Activated T-cell treated with anti-CD3 and anti-CD28 coated beads, Interleukin-2, amount 50 U/mL, for 72 hours (primary cell): ENCODE results near the gene HDAC6. TPM values are rescaled to one million over a fixed set of nuclear protein-coding genes. Genes with fewer than 3 reads are reported as not detected.

Experiments used
- ATAC-seq, 2 donors: fragments of 150-1000 bp; cut with Tn5 transposase; replicated peaks in 1 of 2; 2 replicates each; pipeline ENCODE4 v1.10.0; 2021; ENCODE audit warnings: moderate library complexity in 2 of 2, mild to moderate bottlenecking in 1 of 2
- DNase-seq, 2 donors: peaks; one replicate each; pipeline ENCODE4 v3.0.0; 2021 to 2022; ENCODE audit warnings: mixed read lengths in 1 of 2
- H3K27ac Mint-ChIP-seq: one replicate; pipeline ENCODE4 v1.8.0; 2022; ENCODE audit warnings: mild to moderate bottlenecking, moderate library complexity, mixed read lengths
- H3K27me3 Mint-ChIP-seq: one replicate; pipeline ENCODE4 v1.8.0; 2022; ENCODE audit warnings: low read depth, mixed read lengths
- H3K36me3 Mint-ChIP-seq, 2 donors: one replicate each; pipeline ENCODE4 v1.8.0; 2022; ENCODE audit warnings: mixed read lengths in 2 of 2, mild to moderate bottlenecking in 1 of 2; ENCODE audit not compliant: insufficient read depth in 2 of 2
- H3K4me1 Mint-ChIP-seq: one replicate; pipeline ENCODE4 v1.8.0; 2022; ENCODE audit warnings: low read depth, mixed read lengths
- H3K4me3 Mint-ChIP-seq, 2 donors: one replicate each; pipeline ENCODE4 v1.8.0; 2022; ENCODE audit warnings: mild to moderate bottlenecking in 2 of 2, mixed read lengths in 2 of 2, moderate library complexity in 2 of 2
- H3K9me3 Mint-ChIP-seq, 2 donors: one replicate each; pipeline ENCODE4 v1.8.0; 2022; ENCODE audit warnings: mixed read lengths in 2 of 2
- total RNA-seq, 2 donors: library from RNA; stranded (reverse); gene quantifications; one replicate each; pipeline ENCODE4 v1.2.3, GENCODE V29; 2022

HDAC6 gene
- total RNA-seq, 2 donors from 2014 or later = 109 to 143 TPM

GRCh38 chrX:48794340-48794910 lies 7.4 kb upstream of the HDAC6 start:
- no peaks in the 10 kb centered on the region for H3K36me3 Mint-ChIP-seq
- H3K9me3 Mint-ChIP-seq = no peaks in the 10 kb centered on the region
- peaks cover 15% of the 10 kb centered on the region for H3K27me3 Mint-ChIP-seq
- H3K27ac Mint-ChIP-seq = no peak overlapping the region
- DNase-seq (no peak), ATAC-seq (no peak)
- no peak overlapping the region for H3K4me3 Mint-ChIP-seq
- H3K4me1 Mint-ChIP-seq = peaks cover 5% of the 10 kb centered on the region

GRCh38 chrX:48794911-48795515 lies 6.9 kb upstream of the HDAC6 start:
- no peak for ATAC-seq
- Mint-ChIP-seq H3K36me3 (no peaks in the 10 kb centered on the region), H3K27me3 (peaks cover 10% of the 10 kb centered on the region), H3K4me1 (peaks cover 2% of the 10 kb centered on the region), H3K27ac (no peak overlapping the region), H3K9me3 (no peaks in the 10 kb centered on the region), H3K4me3 (no peak overlapping the region)
- DNase-seq = no peak

DNA sequence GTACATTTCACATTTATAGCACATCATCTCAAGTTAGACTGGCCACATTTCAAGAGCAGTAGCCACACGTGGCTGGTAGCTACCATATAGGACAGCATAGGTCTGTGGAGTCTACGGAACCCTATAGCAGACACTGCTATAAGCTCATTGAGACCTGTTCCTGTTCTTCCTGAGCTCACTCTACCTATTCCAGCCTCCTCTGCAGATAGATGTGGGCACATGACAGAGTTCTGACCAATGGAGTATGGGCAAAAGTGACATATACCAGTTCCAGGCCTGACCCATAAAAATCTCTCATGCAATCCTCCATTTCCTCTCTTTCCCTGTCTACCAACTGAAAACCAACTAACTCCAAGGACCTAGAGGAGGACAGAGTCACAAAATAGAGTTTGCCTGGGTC lies 3.5 kb upstream of the HDAC6 start:
- Mint-ChIP-seq H3K36me3 (peaks cover 4 to 5% of the 10 kb centered on the region in 2 donors), H3K4me3 (no peak overlapping the region), H3K4me1 (peaks cover 17% of the 10 kb centered on the region), H3K27me3 (peaks cover 6% of the 10 kb centered on the region), H3K27ac (no peak overlapping the region), H3K9me3 (no peaks in the 10 kb centered on the region)
- ATAC-seq (no peak), DNase-seq (no peak)

- peak overlapping the region; percentile 96 to 97 for H3K4me3 Mint-ChIP-seq
- DNase-seq = no peak
- peaks cover 18% of the 10 kb centered on the region for H3K27me3 Mint-ChIP-seq
- peaks cover 19% of the 10 kb centered on the region for H3K4me1 Mint-ChIP-seq
- peak overlapping the region; percentile 98 for H3K27ac Mint-ChIP-seq
- H3K9me3 Mint-ChIP-seq = no peaks in the 10 kb centered on the region
- ATAC-seq = no peak
- peaks cover 9% of the 10 kb centered on the region in 2 donors for H3K36me3 Mint-ChIP-seq
These were observed 1.1 kb upstream of the HDAC6 start for GRCh38 chrX:48800574-48801279.

DNA sequence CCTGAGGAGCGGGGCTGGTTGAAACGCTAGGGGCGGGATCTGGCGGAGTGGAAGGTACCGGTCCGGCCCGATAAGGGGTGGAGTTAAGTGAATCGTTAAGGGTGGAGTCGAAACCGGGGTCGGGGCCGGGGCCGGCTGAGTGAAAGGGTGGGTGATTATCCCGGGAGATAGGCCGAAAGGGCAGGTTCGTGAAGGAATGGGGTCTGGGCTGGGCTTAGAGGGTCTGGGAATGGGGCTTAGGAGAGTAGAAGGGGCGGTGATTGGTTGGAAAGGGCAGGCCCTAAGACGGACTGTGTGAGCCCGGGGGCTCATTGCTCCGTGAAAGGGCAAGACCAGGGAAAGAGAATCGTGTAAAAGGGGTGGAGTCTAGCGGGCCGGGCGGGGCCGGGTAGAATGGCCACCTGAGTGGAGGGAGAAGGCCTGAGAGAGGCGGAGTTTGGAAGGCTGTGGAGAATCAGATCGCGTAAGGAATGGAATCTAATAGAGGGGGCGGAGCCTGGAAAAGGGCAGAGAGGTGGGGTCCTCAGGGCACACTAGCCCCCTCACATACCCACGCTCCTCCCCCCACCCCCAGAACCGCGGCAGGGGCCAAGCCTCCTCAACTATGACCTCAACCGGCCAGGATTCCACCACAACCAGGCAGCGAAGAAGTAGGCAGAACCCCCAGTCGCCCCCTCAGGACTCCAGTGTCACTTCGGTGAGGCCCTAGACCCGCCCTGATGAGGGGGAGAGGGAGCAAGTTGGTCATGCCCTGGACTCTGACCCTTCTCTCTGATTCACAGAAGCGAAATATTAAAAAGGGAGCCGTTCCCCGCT lies 430 bp downstream of the HDAC6 start:
- DNase-seq (peak; percentile 80), ATAC-seq (peak; percentile 50 to 59)
- Mint-ChIP-seq H3K27ac (peak overlapping the region; percentile 96), H3K4me3 (peak overlapping the region; percentile 96 to 97), H3K9me3 (no peaks in the 10 kb centered on the region), H3K36me3 (peaks cover 9% of the 10 kb centered on the region in 2 donors), H3K4me1 (peaks cover 33% of the 10 kb centered on the region), H3K27me3 (peaks cover 17% of the 10 kb centered on the region)

DNA sequence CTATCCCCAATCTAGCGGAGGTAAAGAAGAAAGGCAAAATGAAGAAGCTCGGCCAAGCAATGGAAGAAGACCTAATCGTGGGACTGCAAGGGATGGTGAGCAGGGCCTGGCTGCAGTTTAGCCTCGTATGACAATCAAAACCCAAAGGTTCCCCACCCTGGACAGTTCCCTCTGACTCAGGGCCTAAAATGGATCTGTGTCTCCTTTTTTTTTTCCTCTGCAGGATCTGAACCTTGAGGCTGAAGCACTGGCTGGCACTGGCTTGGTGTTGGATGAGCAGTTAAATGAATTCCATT lies 986 bp downstream of the HDAC6 start:
- H3K4me1 Mint-ChIP-seq = peaks cover 33% of the 10 kb centered on the region
- H3K4me3 Mint-ChIP-seq = peak overlapping the region; percentile 96 to 97
- ATAC-seq = no peak
- H3K27me3 Mint-ChIP-seq = peaks cover 12% of the 10 kb centered on the region
- no peak for DNase-seq
- H3K36me3 Mint-ChIP-seq = peaks cover 9% of the 10 kb centered on the region in 2 donors
- peak overlapping the region; percentile 96 for H3K27ac Mint-ChIP-seq
- H3K9me3 Mint-ChIP-seq = no peaks in the 10 kb centered on the region

- no peaks in the 10 kb centered on the region for H3K9me3 Mint-ChIP-seq
- peaks cover 18% of the 10 kb centered on the region for H3K27me3 Mint-ChIP-seq
- H3K27ac Mint-ChIP-seq = no peak overlapping the region
These were observed 4.2 kb downstream of the HDAC6 start for GRCh38 chrX:48806081-48806480.

DNA sequence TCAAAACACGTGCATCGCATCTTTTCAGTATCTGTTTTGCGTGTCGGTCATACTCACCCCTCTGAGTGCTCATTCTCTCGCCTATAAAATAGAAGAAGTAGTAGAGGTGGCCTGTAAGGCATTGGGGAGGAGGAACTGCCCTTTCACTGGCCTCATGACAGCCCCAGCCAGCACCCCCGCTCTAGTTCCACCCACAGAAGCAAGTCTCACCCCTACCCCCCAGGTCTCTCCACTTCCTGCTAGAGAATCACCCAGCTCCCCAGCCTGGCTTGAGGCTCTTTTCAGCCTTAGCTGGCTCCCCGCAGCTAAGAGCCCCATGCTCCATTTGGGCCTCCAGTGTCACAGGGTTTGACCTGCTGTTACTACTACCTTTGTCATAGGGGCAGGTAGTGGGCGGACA lies 11.8 kb downstream of the HDAC6 start:
- Mint-ChIP-seq H3K36me3 (no peaks in the 10 kb centered on the region), H3K27me3 (peaks cover 25% of the 10 kb centered on the region), H3K9me3 (no peaks in the 10 kb centered on the region), H3K4me1 (no peaks in the 10 kb centered on the region), H3K4me3 (no peak overlapping the region), H3K27ac (no peak overlapping the region)
- ATAC-seq = no peak
- no peak for DNase-seq

More at GRCh38 chrX:48806081-48806480, 4.2 kb downstream of the HDAC6 start:
- H3K4me3 Mint-ChIP-seq = no peak overlapping the region
- ATAC-seq (no peak), DNase-seq (no peak)
- peaks cover 21% of the 10 kb centered on the region for H3K4me1 Mint-ChIP-seq
- H3K36me3 Mint-ChIP-seq = peaks cover 8 to 9% of the 10 kb centered on the region in 2 donors

- Mint-ChIP-seq H3K4me3 (no peak overlapping the region), H3K9me3 (no peaks in the 10 kb centered on the region), H3K36me3 (no peaks in the 10 kb centered on the region), H3K4me1 (no peaks in the 10 kb centered on the region), H3K27me3 (peaks cover 25% of the 10 kb centered on the region), H3K27ac (no peak overlapping the region)
- DNase-seq (no peak), ATAC-seq (no peak)
These were observed 12.9 kb downstream of the HDAC6 start for GRCh38 chrX:48814722-48815121.

DNA sequence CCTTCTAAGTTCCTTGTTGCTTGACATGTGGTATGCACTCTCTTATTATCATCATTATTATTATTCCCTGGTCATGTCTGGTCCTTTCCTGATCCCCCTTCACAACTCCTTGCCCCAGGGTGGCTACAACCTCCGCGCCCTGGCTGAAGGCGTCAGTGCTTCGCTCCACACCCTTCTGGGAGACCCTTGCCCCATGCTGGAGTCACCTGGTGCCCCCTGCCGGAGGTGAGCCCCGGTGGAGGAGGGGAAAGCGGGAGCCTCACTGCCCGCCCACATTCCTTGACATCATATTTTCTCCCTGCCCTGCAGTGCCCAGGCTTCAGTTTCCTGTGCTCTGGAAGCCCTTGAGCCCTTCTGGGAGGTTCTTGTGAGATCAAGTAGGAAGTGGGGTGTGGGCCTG lies 13.4 kb downstream of the HDAC6 start:
- DNase-seq = no peak
- no peak overlapping the region for H3K4me3 Mint-ChIP-seq
- H3K4me1 Mint-ChIP-seq = no peaks in the 10 kb centered on the region
- no peaks in the 10 kb centered on the region for H3K36me3 Mint-ChIP-seq
- no peak overlapping the region for H3K27ac Mint-ChIP-seq
- no peak for ATAC-seq
- peaks cover 25% of the 10 kb centered on the region for H3K27me3 Mint-ChIP-seq
- H3K9me3 Mint-ChIP-seq = no peaks in the 10 kb centered on the region

GRCh38 chrX:48816014-48816810 lies 14.3 kb downstream of the HDAC6 start:
- ATAC-seq = no peak
- no peak for DNase-seq
- no peaks in the 10 kb centered on the region for H3K9me3 Mint-ChIP-seq
- no peak overlapping the region for H3K27ac Mint-ChIP-seq
- H3K27me3 Mint-ChIP-seq = peaks cover 18% of the 10 kb centered on the region
- no peaks in the 10 kb centered on the region for H3K36me3 Mint-ChIP-seq
- H3K4me3 Mint-ChIP-seq = no peak overlapping the region
- H3K4me1 Mint-ChIP-seq = no peaks in the 10 kb centered on the region

GRCh38 chrX:48818098-48818497 lies 16.2 kb downstream of the HDAC6 start:
- DNase-seq (no peak), ATAC-seq (no peak)
- no peaks in the 10 kb centered on the region for H3K4me1 Mint-ChIP-seq
- peaks cover 9% of the 10 kb centered on the region for H3K27me3 Mint-ChIP-seq
- H3K27ac Mint-ChIP-seq = no peak overlapping the region
- H3K36me3 Mint-ChIP-seq = no peaks in the 10 kb centered on the region
- no peaks in the 10 kb centered on the region for H3K9me3 Mint-ChIP-seq
- no peak overlapping the region for H3K4me3 Mint-ChIP-seq
